Neural progenitor cell (in vitro differentiated cells): Measurements from ENCODE around the gene TGFBR2.

ENCODE experiments used
- CTCF ChIP-seq: fragments of 200-600 bp; sonication (generic); IDR thresholded peaks from 2 replicates; pipeline ENCODE4 v1.5.1; 2017; ENCODE audit warnings: antibody characterized with exemption, mild to moderate bottlenecking
- EZH2 ChIP-seq: fragments of 200-600 bp; sonication (generic); IDR thresholded peaks from 2 replicates; pipeline ENCODE4 v1.6.1; 2017; ENCODE audit warnings: antibody characterized with exemption, mild to moderate bottlenecking, moderate library complexity

- TF ChIP-seq CTCF (no peak), EZH2 (no peak)
These were observed 70.3 kb downstream of the TGFBR2 start for GRCh38 chr3:30676424-30677346.
